Measurements from ENCODE around the gene TGIF2. TPM values are rescaled to one million over a fixed set of nuclear protein-coding genes. Genes with fewer than 3 reads are reported as not detected.

Gene TGIF2
- total and polyA plus RNA-seq, 2 of the 8 experiments (the other 6 are each of a cell fraction or from before 2014, with no cell fraction given): 49.7 to 76.7 TPM

DNA sequence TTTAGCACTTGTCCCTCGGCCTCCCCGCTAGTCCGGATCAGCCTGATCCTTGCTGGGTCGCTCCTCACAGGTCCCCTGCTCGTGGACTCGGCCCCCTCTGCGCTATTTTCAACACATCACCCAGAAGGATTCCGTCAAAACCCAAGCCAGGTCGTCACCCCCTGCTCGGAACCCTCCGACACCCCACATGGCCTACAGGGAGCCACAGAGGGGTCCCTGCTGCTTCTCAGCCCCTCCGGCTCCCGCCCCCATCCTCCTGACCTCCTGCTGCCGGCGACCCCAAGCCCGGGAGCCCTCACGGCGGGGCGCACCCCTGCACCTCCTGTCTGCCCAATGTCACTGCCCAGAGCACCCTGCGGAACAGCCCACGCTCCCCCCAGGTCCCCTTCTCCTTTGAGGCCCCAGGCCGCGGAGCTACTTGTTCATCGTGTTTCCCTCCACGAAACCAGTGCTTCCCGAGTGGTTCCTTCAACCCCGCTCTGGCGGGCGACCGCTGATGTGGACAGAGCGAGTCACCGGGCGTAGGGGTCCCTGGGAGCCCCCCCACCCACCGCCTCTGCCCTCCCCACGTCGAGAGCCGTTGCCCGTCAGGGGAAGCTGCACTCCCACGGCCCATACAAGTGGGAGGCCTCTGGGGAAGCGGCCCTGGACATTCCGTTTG is 32.7 kb upstream of the TGIF2 start:
- POLR2A ChIA-PET (ENCODE audit: partially characterized antibody): interaction anchor here (0.6 to 1.0 kb wide), 3 partner anchors 8 to 23 kb away, joined by 3 to 4 read pairs (median 3); no protein-coding TSS in a partner anchor
- H3K18ac ChIP-seq (ENCODE audit: extremely low read depth, low read length): peak overlapping the region; percentile 60; the same call in 1 of the 2 replicates
- peak overlapping the region; percentile 49 to 86 for H3K4me2 ChIP-seq (ENCODE audit: insufficient read depth in 1 of 2, low read depth in 2 of 2, low read length in 2 of 2)
- no peak overlapping the region for H4K5ac ChIP-seq (ENCODE audit: insufficient read length, low read depth, low read length)
- no peaks in the 10 kb centered on the region for H3K36me3 ChIP-seq (ENCODE audit: control insufficient read depth in 2 of 4, insufficient read depth in 4 of 4, low read length in 3 of 4)
- H3K79me1 ChIP-seq (ENCODE audit: low read depth, low read length): peaks cover 8% of the 10 kb centered on the region
- no peak overlapping the region for H2BK120ac ChIP-seq (replicated peaks; ENCODE audit: low read depth, low read length)
- H3K14ac ChIP-seq (ENCODE audit: insufficient read length): no peak overlapping the region
- H3K23me2 ChIP-seq (ENCODE audit: low read depth, low read length): peaks cover 9% of the 10 kb centered on the region; the same call in 1 of the 2 replicates
- H4K20me1 ChIP-seq (replicated peaks in 1 of 2; ENCODE audit: control insufficient read depth in 1 of 2, insufficient read depth in 2 of 2, low read length in 2 of 2): peaks cover 3 to 4% of the 10 kb centered on the region in 2 experiments
- peaks cover 0 to 9% of the 10 kb centered on the region in 2 experiments; a peak in 1 of 4 replicates for H3K79me2 ChIP-seq (ENCODE audit: control insufficient read depth in 1 of 2, insufficient read depth in 2 of 2, low read length in 2 of 2)
- no peak for DNase-seq (ENCODE audit: low read depth in 1 of 2, low spot score in 2 of 2)
- peak overlapping the region in 1 of 4 experiments; percentile 13; a peak in 1 of 7 replicates for H3K9ac ChIP-seq (replicated peaks in 1 of 4; ENCODE audit: extremely low read depth in 1 of 4, low read depth in 3 of 4, low read length in 3 of 4)
- peak overlapping the region; percentile 53 for H3K4ac ChIP-seq (replicated peaks; ENCODE audit: insufficient read length, low read depth, low read length)
- H3K4me1 ChIP-seq (replicated peaks in 1 of 4; ENCODE audit: control insufficient read depth in 3 of 4, insufficient read depth in 4 of 4, low read length in 3 of 4): peaks cover 0 to 24% (median 19%) of the 10 kb centered on the region in 4 experiments; a peak in 6 of 7 replicates
- H2BK20ac ChIP-seq (ENCODE audit: low read length): no peak overlapping the region
- CTCF ChIA-PET (ENCODE audit: partially characterized antibody): interaction anchor here (0.8 to 3.7 kb wide), 7 partner anchors 10 to 165 kb away, joined by 3 to 16 read pairs (median 4); partner anchors contain the start of gene TGIF2
- no peak overlapping the region for H3K27ac ChIP-seq (ENCODE audit: low read depth, low read length)
- H3K9me3 ChIP-seq (ENCODE audit: insufficient read depth in 2 of 2, low read depth in 1 of 2, low read length in 1 of 2): no peaks in the 10 kb centered on the region
- H4K8ac ChIP-seq (ENCODE audit: extremely low read depth, insufficient read depth, low read length): peak overlapping the region; percentile 69; the same call in 1 of the 2 replicates
- H3K27me3 ChIP-seq (replicated peaks in 1 of 4; ENCODE audit: control insufficient read depth in 3 of 4, extremely low read depth in 1 of 4, insufficient read depth in 3 of 4, low read length in 3 of 4): no peaks in the 10 kb centered on the region
- 20% methylated on average over 36 of the region's 41 CpGs; no CpG with 5 or more reads in 1 of the 2 experiments for WGBS, 2 experiments (ENCODE audit: extremely low coverage in 1 of 2, insufficient coverage in 1 of 2, insufficient read length in 1 of 2, insufficient replicate concordance in 2 of 2, low coverage in 1 of 2, low lambda C conversion rate in 2 of 2, missing lambda C conversion rate in 1 of 2)
- H2AK5ac ChIP-seq (ENCODE audit: low read depth, low read length): no peak overlapping the region
- no peak overlapping the region for H3K23ac ChIP-seq (ENCODE audit: insufficient read length)
- H2AFZ ChIP-seq (ENCODE audit: low read length): no peak overlapping the region
- no peak overlapping the region; the same call in 1 of the 2 replicates for H2BK12ac ChIP-seq (ENCODE audit: low read depth, low read length)
- peak overlapping the region; percentile 65 for H4K91ac ChIP-seq (replicated peaks; ENCODE audit: insufficient read length, low read length)
- no peak overlapping the region; the same call in 1 of the 2 replicates for H2BK15ac ChIP-seq (ENCODE audit: low read length)
- no peak for FAIRE-seq
- H3K56ac ChIP-seq (replicated peaks; ENCODE audit: insufficient read length, low read depth, low read length): peak overlapping the region; percentile 46
- no peak for TF ChIP-seq BACH1 (IDR thresholded peaks at IDR 0.05; ENCODE audit: low read length)
- no peak for TF ChIP-seq MAFK (IDR thresholded peaks at IDR 0.05; ENCODE audit: low read depth, low read length)
- TF ChIP-seq SP4 (IDR thresholded peaks at IDR 0.05; ENCODE audit: low read length): no peak
- no peak for TF ChIP-seq POLR2AphosphoS5 (IDR thresholded peaks at IDR 0.05; ENCODE audit: low read depth, low read length)
- TF ChIP-seq KDM4A (IDR thresholded peaks at IDR 0.05; ENCODE audit: low read depth, low read length, severe bottlenecking): no peak
- 0 out of 2 replicates have a peak, but pooled peaks have one; percentile 10 for TF ChIP-seq PHF8 (conservative IDR thresholded peaks at IDR 0.05; ENCODE audit: low read depth, low read length)
- no peak for TF ChIP-seq SUZ12 (IDR thresholded peaks at IDR 0.05; ENCODE audit: low read length)
- H3K4me3 ChIP-seq (ENCODE audit: extremely low read depth in 1 of 4, insufficient read depth in 2 of 4, low read depth in 3 of 4, low read length in 4 of 4): peak overlapping the region; percentile 29 to 88 (median 47)
- no peak overlapping the region; the same call in 1 of the 2 replicates for H2BK5ac ChIP-seq (ENCODE audit: low read depth, low read length)
